Heart left ventricle (tissue), 13 donors: ENCODE data around the gene VGLL4.

ENCODE experiments used
- POLR2A ChIP-seq, 2 donors: fragments of 450-650 bp; IDR thresholded peaks; one replicate each; pipeline ENCODE4 v1.6.1; 2017; ENCODE audit warnings: antibody characterized with exemption in 2 of 2, mild to moderate bottlenecking in 2 of 2, moderate library complexity in 2 of 2
- TF ChIP-seq, protein P1 (sequence below), 12 donors: fragments of 200-600 bp; sonication (generic) in 4 of 12; IDR thresholded peaks; one replicate each; pipeline versions ENCODE4 v1.5.0 to v1.8.0; 2018 to 2022; ENCODE audit warnings: antibody characterized with exemption in 12 of 12, mild to moderate bottlenecking in 5 of 12
- donor health status: ischemic (EF 13 %, LVEDD 7.1; RV severe dilation, severe dysfunction).
- donor health status: DM: no; HTN: yes; CAD: no.
- donor health status: DM: no; HTN: no; CAD: no.
- donor health status: ischemic (EF 25% LVEDD 6.9; RV normal size, moderate dysfunction).
- donor health status: ischemic (EF 25% LVEDD 5.7; RV mildly dilated, moderate dysfunction).
- donor health status: ischemic (EF 35%, LVEDD 5.7; RV mildly dilated, moderate dysfunction).
- donor health status: nonischemic (EF 11% LVEDD 7.7; RV severe dilation, severe dysfunction).
- donor health status: DM: yes; HTN: yes; CAD: no.
- donor health status: PGD.
- donor health status: ischemic (EF 29% LVEDD 5.4; RV normal size, mild dysfunction).
- donor health status: nonischemic (EF 23%, LVEDD 6.1; RV moderate dilation, normal function).

- TF ChIP-seq, protein P1, sequence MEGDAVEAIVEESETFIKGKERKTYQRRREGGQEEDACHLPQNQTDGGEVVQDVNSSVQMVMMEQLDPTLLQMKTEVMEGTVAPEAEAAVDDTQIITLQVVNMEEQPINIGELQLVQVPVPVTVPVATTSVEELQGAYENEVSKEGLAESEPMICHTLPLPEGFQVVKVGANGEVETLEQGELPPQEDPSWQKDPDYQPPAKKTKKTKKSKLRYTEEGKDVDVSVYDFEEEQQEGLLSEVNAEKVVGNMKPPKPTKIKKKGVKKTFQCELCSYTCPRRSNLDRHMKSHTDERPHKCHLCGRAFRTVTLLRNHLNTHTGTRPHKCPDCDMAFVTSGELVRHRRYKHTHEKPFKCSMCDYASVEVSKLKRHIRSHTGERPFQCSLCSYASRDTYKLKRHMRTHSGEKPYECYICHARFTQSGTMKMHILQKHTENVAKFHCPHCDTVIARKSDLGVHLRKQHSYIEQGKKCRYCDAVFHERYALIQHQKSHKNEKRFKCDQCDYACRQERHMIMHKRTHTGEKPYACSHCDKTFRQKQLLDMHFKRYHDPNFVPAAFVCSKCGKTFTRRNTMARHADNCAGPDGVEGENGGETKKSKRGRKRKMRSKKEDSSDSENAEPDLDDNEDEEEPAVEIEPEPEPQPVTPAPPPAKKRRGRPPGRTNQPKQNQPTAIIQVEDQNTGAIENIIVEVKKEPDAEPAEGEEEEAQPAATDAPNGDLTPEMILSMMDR (IDR thresholded peaks at IDR 0.05) = no peak
- TF ChIP-seq POLR2A (IDR thresholded peaks at IDR 0.05) = no peak
Observed at GRCh38 chr3:11650391-11650790, 6.7 kb upstream of the VGLL4 start.
